AG08395 (cell line): ENCODE measurements around the gene ZBTB34.

Experiments used
- DNase-seq: peaks from one replicate; pipeline ENCODE4 v3.0.0; 2012; ENCODE audit warnings: mixed read lengths, low spot score

The ZBTB34 gene

GRCh38 chr9:126876531-126876930 lies 16.1 kb downstream of the ZBTB34 start:
- no peak for DNase-seq

- DNase-seq, result no peak
Measured at GRCh38 chr9:126877418-126877817, 17.0 kb downstream of the ZBTB34 start.

- no peak for DNase-seq
Measured at GRCh38 chr9:126879288-126879687, 18.8 kb downstream of the ZBTB34 start.

GRCh38 chr9:126880226-126880946 lies 19.9 kb downstream of the ZBTB34 start:
- no peak for DNase-seq

GRCh38 chr9:126880947-126881332 lies 20.5 kb downstream of the ZBTB34 start:
- DNase-seq, result no peak

GRCh38 chr9:126882746-126883145 lies 22.3 kb downstream of the ZBTB34 start:
- no peak for DNase-seq

- no peak for DNase-seq
Measured at GRCh38 chr9:126883636-126884035, 23.2 kb downstream of the ZBTB34 start.

- DNase-seq, result peak; percentile 22
Measured at GRCh38 chr9:126885131-126885641, 24.7 kb downstream of the ZBTB34 start.

GRCh38 chr9:126886034-126886822 lies 25.8 kb downstream of the ZBTB34 start:
- DNase-seq, result no peak

GRCh38 chr9:126886897-126887296 lies 26.5 kb downstream of the ZBTB34 start:
- DNase-seq, result no peak

GRCh38 chr9:126891676-126892075 lies 31.2 kb downstream of the ZBTB34 start:
- DNase-seq, result no peak

- DNase-seq, result no peak
Measured at GRCh38 chr9:126893079-126893478, 32.6 kb downstream of the ZBTB34 start.

GRCh38 chr9:126894052-126894603 lies 33.7 kb downstream of the ZBTB34 start:
- DNase-seq, result no peak

GRCh38 chr9:126902210-126902609 lies 41.8 kb downstream of the ZBTB34 start:
- DNase-seq, result no peak

GRCh38 chr9:126904586-126904985 lies 44.1 kb downstream of the ZBTB34 start:
- no peak for DNase-seq

- no peak for DNase-seq
Measured at GRCh38 chr9:126906091-126906490, 45.7 kb downstream of the ZBTB34 start.

- no peak for DNase-seq
Measured at GRCh38 chr9:126907058-126907457, 46.6 kb downstream of the ZBTB34 start.

- peak; percentile 99 for DNase-seq
Measured at GRCh38 chr9:126914458-126915280, 54.2 kb downstream of the ZBTB34 start, which contains the start of gene RALGPS1. RALGPS1 (plus strand) TSS chr9:126914782; CDS start chr9:126962290, 47,508 bp downstream.

- DNase-seq, result no peak
Measured at GRCh38 chr9:126915281-126915816, 54.9 kb downstream of the ZBTB34 start.

- no peak for DNase-seq
Measured at GRCh38 chr9:126915846-126916543, 55.6 kb downstream of the ZBTB34 start.

- no peak for DNase-seq
Measured at GRCh38 chr9:126916909-126917308, 56.5 kb downstream of the ZBTB34 start.
